Hepatocyte (in vitro differentiated cells): Measurements from ENCODE around the gene FICD.

Source experiments
- CTCF ChIP-seq: fragments of 200-600 bp; sonication (generic); IDR thresholded peaks from 2 replicates; pipeline ENCODE4 v1.5.1; 2016; ENCODE audit warnings: antibody characterized with exemption, mild to moderate bottlenecking; ENCODE audit not compliant: poor library complexity
- EZH2 ChIP-seq: fragments of 200-600 bp; sonication (generic); IDR thresholded peaks from 2 replicates; pipeline ENCODE4 v1.6.1; 2016; ENCODE audit warnings: antibody characterized with exemption, mild to moderate bottlenecking, borderline replicate concordance
- EZH2phosphoT487 ChIP-seq: fragments of 200-600 bp; sonication (generic); IDR thresholded peaks from one replicate; pipeline ENCODE4 v1.6.1; 2018; ENCODE audit warnings: antibody characterized with exemption, mild to moderate bottlenecking, low read depth, moderate library complexity; ENCODE audit not compliant: unreplicated experiment, severe bottlenecking

GRCh38 chr12:108502922-108503321 is 12.2 kb upstream of the FICD start:
- TF ChIP-seq CTCF (no peak), EZH2 (no peak), EZH2phosphoT487 (no peak)
